ACC112 (cell line): ENCODE data around the gene MARS1.
A peak's percentile ranks its signal among the peaks of the same experiment; 100 is the strongest.

Experiments
- H2AFZ ChIP-seq: fragments of 200-600 bp; sonication (generic); one replicate; pipeline ENCODE4 v1.6.0; 2017; ENCODE audit warnings: antibody characterized with exemption, low read length; ENCODE audit not compliant: unreplicated experiment
- H3K27ac ChIP-seq: fragments of 200-600 bp; sonication (generic); 2 replicates; pipeline ENCODE4 v1.5.1; 2014; ENCODE audit warnings: low read depth, mild to moderate bottlenecking, antibody characterized with exemption, low read length, moderate library complexity
- H3K27me3 ChIP-seq: fragments of 200-600 bp; sonication (generic); 2 replicates; pipeline ENCODE4 v1.6.1; 2014; ENCODE audit warnings: mild to moderate bottlenecking, antibody characterized with exemption, low read length, moderate library complexity, mixed read lengths; ENCODE audit not compliant: insufficient read depth
- H3K36me3 ChIP-seq: fragments of 200-600 bp; sonication (generic); 2 replicates; pipeline ENCODE4 v1.6.1; 2016; ENCODE audit warnings: mild to moderate bottlenecking, antibody characterized with exemption, low read length, moderate library complexity, mixed read lengths; ENCODE audit not compliant: insufficient read depth
- H3K4me1 ChIP-seq: fragments of 200-600 bp; sonication (generic); one replicate; pipeline ENCODE4 v1.6.1; 2016; ENCODE audit warnings: low read length, mixed read lengths; ENCODE audit not compliant: insufficient read depth, unreplicated experiment, control insufficient read depth
- H3K4me3 ChIP-seq: fragments of 200-600 bp; sonication (generic); 2 replicates; pipeline ENCODE4 v1.5.1; 2014; ENCODE audit warnings: mild to moderate bottlenecking, low read depth, low read length
- H3K79me2 ChIP-seq: fragments of 200-600 bp; sonication (generic); one replicate; pipeline ENCODE4 v1.6.0; 2016; ENCODE audit warnings: low read length; ENCODE audit not compliant: control insufficient read depth, unreplicated experiment, insufficient read depth

Gene MARS1

DNA sequence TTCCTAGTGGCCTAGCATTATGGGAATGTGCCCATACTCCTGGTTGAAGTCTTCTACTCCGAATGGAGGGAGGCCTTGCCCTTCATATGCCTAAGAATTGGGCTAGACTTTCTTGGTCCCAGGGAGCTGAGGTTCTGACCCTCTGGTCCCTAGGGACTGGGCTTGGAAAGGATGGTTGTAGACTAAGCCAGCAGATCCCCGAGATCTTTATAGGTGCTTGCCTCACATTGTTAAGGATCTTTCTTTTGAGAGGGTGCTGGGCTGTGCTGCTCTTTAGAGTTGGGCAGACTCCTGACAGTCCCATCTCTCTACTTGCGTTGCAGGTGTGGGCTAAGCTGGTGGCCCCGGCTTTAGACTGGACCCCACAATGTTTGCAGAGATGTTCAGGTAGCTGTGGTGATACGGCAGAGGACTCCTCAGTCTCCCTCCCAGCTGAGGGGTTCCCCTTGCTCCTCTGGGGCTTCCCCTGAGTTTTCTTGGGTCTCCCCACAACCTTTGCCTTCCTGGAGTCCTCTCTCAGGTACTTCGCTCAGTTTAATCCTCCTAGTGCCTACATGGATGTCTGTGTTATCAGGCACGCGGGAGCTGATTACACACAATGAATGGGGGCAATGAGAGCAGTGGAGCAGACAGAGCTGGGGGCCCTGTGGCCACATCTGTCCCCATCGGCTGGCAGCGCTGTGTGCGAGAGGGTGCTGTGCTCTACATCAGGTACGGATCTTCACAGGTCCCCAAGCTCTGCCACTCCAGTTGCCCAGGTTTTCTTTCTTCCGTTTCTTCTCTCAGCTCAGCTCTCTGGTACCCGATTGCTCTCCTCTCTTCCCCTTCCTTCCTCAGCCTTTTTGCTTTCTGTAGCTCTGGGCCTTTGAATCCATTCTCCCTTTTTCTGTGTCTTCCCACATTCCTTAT is 36.1 kb downstream of the MARS1 start:
- H3K4me3 ChIP-seq, result peak overlapping the region; percentile 78
- H3K27me3 ChIP-seq, result no peaks in the 10 kb centered on the region
- peaks cover 50% of the 10 kb centered on the region for H3K79me2 ChIP-seq
- peak overlapping the region; percentile 63 for H3K27ac ChIP-seq
- no peak overlapping the region for H2AFZ ChIP-seq
- peaks cover 3% of the 10 kb centered on the region; the same call in 1 of the 2 replicates for H3K36me3 ChIP-seq
- peaks cover 36% of the 10 kb centered on the region for H3K4me1 ChIP-seq

DNA sequence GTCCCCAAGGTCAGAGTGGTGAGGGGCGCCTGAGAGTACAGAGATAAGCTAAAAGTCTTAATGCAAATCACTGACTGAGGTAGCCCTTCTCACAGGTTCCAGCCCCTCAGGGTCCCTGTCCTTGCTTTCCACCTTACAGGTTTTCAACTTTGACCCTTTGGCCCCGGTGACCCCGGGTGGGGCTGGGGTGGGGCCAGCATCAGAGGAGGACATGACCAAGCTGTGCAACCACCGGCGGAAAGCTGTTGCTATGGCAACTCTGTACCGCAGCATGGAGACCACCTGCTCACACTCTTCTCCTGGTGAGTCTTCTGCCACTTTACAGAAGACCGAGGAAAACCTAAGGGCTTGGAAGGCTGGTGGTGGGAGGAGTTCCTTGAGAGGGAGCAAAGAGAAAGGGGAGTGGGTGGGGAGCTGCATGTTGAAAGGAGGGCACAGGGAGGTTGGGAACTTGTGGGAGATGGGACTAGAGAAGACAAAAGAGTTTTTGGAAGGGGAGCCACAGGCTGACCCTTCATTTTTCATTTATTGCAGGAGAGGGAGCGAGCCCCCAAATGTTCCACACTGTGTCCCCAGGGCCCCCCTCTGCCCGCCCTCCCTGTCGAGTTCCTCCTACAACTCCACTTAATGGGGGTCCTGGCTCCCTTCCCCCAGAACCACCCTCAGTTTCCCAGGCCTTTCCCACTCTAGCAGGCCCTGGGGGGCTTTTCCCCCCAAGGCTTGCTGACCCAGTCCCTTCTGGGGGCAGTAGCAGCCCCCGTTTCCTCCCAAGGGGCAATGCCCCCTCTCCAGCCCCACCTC is 37.1 kb downstream of the MARS1 start:
- H3K36me3 ChIP-seq, result peaks cover 5% of the 10 kb centered on the region
- peaks cover 32% of the 10 kb centered on the region for H3K4me1 ChIP-seq
- H3K4me3 ChIP-seq, result peak overlapping the region; percentile 78
- peaks cover 39% of the 10 kb centered on the region for H3K79me2 ChIP-seq
- H3K27ac ChIP-seq, result no peak overlapping the region
- H3K27me3 ChIP-seq, result no peaks in the 10 kb centered on the region
- H2AFZ ChIP-seq, result no peak overlapping the region

DNA sequence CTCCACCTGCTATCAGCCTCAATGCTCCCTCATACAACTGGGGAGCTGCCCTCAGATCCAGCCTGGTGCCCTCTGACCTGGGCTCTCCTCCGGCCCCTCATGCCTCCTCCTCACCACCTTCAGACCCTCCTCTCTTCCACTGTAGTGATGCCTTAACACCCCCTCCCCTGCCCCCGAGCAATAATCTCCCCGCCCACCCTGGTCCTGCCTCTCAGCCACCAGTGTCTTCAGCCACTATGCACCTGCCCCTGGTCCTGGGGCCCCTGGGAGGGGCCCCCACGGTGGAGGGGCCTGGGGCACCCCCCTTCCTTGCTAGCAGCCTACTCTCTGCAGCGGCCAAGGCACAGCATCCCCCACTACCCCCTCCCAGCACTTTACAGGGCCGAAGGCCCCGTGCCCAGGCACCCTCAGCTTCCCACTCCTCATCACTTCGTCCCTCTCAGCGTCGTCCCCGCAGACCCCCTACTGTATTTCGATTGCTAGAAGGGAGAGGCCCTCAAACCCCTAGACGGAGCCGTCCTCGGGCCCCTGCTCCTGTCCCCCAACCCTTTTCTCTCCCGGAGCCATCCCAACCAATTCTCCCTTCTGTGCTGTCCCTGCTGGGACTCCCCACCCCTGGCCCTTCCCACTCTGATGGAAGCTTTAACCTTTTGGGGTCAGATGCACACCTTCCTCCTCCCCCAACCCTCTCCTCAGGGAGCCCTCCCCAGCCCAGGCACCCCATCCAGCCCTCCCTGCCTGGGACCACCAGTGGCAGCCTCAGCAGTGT is 37.9 kb downstream of the MARS1 start:
- Histone ChIP-seq H3K4me3 (no peak overlapping the region), H3K36me3 (peaks cover 6% of the 10 kb centered on the region), H2AFZ (no peak overlapping the region), H3K27ac (no peak overlapping the region), H3K4me1 (peaks cover 32% of the 10 kb centered on the region), H3K79me2 (peaks cover 41% of the 10 kb centered on the region), H3K27me3 (no peaks in the 10 kb centered on the region)

DNA sequence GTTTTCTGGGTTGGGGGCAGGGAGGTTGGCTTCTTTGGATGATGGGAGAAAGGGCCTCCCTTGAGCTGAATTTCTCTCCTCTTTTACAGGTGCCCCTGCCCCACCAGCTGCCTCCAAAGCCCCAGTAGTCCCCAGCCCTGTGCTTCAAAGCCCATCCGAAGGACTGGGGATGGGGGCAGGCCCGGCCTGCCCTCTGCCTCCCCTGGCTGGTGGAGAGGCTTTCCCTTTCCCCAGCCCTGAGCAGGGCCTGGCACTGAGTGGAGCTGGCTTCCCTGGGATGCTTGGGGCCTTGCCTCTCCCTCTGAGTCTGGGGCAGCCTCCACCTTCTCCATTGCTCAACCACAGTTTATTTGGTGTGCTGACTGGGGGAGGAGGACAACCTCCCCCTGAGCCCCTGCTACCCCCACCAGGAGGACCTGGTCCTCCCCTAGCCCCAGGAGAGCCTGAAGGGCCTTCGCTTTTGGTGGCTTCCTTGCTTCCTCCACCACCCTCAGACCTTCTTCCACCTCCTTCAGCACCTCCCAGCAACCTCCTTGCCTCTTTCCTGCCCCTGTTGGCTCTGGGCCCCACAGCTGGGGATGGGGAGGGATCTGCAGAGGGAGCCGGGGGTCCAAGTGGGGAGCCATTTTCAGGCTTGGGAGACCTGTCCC is 38.7 kb downstream of the MARS1 start:
- H3K4me3 ChIP-seq, result no peak overlapping the region
- peaks cover 24% of the 10 kb centered on the region for H3K4me1 ChIP-seq
- H3K27me3 ChIP-seq, result no peaks in the 10 kb centered on the region
- peaks cover 41% of the 10 kb centered on the region for H3K79me2 ChIP-seq
- H3K27ac ChIP-seq, result no peak overlapping the region
- H3K36me3 ChIP-seq, result peaks cover 6% of the 10 kb centered on the region
- H2AFZ ChIP-seq, result no peak overlapping the region

DNA sequence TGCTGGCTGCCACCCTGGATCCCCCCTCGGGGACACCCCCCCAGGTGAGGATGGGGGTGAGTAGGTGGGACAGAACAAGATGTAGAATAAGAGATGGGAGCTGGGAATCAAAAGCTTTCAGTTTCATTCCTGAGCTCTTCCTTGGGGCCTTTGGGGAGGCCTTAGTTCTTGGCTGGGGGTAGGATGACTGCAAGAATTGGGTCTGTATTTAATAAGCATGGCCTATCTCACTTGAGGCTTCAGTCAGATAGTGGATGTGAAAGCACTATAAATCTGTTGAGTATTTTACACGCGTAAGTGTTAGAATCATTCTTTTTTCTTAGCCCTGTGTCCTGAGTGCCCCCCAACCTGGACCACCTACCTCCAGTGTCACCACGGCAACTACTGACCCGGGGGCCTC is 39.3 kb downstream of the MARS1 start:
- no peaks in the 10 kb centered on the region for H3K27me3 ChIP-seq
- H3K4me3 ChIP-seq, result no peak overlapping the region
- H2AFZ ChIP-seq, result no peak overlapping the region
- peaks cover 18% of the 10 kb centered on the region for H3K4me1 ChIP-seq
- H3K79me2 ChIP-seq, result peaks cover 41% of the 10 kb centered on the region
- H3K27ac ChIP-seq, result no peak overlapping the region
- peaks cover 6% of the 10 kb centered on the region for H3K36me3 ChIP-seq

DNA sequence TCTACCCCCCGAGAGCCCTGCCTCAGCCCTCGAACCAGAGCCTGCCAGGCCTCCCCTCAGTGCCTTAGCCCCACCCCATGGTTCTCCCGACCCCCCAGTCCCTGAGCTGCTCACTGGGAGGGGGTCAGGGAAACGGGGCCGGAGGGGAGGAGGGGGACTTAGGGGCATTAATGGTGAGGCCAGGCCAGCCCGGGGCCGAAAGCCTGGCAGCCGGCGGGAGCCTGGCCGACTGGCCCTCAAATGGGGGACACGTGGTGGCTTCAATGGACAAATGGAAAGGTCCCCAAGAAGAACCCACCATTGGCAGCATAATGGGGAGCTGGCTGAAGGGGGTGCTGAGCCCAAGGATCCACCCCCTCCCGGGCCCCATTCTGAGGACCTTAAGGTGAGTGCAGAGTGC is 40.3 kb downstream of the MARS1 start:
- Histone ChIP-seq H3K36me3 (peaks cover 6% of the 10 kb centered on the region), H3K27me3 (no peaks in the 10 kb centered on the region), H3K79me2 (peaks cover 41% of the 10 kb centered on the region), H3K4me3 (no peak overlapping the region), H2AFZ (no peak overlapping the region), H3K27ac (no peak overlapping the region), H3K4me1 (peaks cover 16% of the 10 kb centered on the region)

DNA sequence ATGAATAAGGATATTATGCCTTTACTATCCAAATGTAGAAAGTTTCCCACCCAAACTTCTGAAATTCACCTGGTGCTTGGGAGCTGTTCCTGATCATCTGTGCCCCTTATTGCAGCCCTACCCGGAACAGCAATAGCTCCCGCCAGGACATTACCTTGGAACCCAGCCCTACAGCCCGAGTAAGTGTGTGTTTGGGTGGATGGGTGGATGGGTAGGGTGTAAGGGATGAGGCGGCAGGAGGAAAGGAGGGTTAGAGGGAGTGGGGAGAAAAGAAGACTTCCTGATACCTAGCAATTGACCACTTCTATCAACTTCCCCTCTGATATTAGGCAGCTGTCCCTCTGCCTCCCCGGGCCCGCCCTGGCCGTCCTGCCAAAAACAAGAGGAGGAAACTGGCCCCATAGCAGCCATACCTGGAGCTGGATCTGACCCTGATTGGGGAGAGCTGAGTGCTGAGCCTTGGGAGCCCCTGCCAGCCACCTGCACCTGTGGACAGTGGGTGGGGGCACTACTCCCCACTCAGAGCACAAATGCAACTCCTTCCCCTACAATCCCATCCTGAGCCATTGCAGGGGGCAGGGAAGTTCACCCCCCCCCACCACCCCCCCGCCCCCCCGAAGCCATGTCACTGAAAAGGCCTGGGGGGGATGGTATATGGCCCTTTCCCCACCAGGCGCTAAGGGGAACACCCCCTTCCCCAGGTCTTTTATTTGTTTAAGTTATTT is 41.1 kb downstream of the MARS1 start:
- Histone ChIP-seq H3K36me3 (peaks cover 6% of the 10 kb centered on the region), H2AFZ (no peak overlapping the region), H3K4me1 (peaks cover 11% of the 10 kb centered on the region), H3K27ac (no peak overlapping the region), H3K27me3 (no peaks in the 10 kb centered on the region), H3K4me3 (no peak overlapping the region), H3K79me2 (peaks cover 33% of the 10 kb centered on the region)

DNA sequence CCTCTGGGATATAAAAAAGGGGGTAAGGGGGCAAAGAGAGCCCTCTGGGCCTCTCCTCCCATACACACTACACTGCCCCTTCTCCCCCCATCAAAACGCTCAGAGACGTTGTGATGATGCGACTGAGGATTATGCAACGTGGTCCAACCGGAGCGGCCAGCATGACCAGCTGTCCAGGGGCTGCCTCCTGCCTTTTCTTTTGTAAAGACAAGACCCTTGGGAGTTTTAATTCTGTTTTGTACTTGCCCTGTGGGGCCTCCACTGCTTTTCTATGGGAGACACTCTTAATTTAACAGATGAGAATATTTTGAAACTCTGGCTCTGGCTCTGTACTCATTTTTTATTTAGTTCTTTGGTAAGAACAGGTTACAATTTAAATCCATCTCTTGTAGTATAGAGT is 42.0 kb downstream of the MARS1 start:
- Histone ChIP-seq H3K79me2 (peaks cover 25% of the 10 kb centered on the region), H3K36me3 (peaks cover 6% of the 10 kb centered on the region), H2AFZ (no peak overlapping the region), H3K4me1 (peaks cover 3% of the 10 kb centered on the region), H3K4me3 (no peak overlapping the region), H3K27me3 (no peaks in the 10 kb centered on the region), H3K27ac (no peak overlapping the region)

DNA sequence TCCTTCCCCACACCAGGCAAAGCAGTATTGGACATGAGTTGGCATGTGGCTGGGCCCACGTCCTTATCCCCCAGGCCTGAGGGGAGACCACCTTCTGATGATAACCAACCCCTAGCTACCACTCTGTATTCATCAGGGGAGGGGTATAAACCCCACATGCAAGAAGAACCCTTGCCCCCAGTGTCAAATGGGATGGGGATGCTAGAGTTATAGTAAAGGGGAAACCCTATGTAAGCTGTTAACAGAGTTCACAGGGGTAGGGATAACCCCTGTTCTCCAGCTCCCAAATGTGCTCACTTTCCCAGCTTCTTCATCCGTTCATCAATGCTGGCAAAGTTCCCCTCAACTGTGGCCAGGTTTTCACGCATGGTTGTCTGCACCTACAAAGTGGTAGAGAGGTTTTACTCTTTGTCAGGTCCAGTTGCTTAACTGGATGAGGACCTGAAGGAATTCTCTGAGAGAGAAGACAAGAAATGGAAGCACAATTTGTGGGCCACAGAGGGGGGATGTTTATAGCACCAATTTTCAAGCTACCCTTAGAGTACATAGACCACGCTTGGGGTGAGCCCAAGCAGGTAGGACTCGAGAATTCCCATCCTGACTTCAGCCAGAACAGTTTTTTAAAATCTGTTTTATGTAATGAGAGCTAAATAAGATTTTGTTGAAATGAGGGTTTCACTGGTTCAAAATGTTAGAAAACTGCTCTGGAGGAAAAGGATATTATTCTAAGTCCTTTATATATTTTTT is 42.7 kb downstream of the MARS1 start:
- Histone ChIP-seq H3K27me3 (no peaks in the 10 kb centered on the region), H3K79me2 (peaks cover 18% of the 10 kb centered on the region), H3K27ac (no peak overlapping the region), H3K4me3 (no peak overlapping the region), H3K4me1 (no peaks in the 10 kb centered on the region), H2AFZ (no peak overlapping the region), H3K36me3 (peaks cover 6% of the 10 kb centered on the region)
